ENCODE measurements around the gene ODAD2.
"Not testable (repeated sequence)": the region's sequence is repeated elsewhere in the genome, so short reads cannot be mapped to it uniquely, and the experiment has no call there.

Gene ODAD2

DNA sequence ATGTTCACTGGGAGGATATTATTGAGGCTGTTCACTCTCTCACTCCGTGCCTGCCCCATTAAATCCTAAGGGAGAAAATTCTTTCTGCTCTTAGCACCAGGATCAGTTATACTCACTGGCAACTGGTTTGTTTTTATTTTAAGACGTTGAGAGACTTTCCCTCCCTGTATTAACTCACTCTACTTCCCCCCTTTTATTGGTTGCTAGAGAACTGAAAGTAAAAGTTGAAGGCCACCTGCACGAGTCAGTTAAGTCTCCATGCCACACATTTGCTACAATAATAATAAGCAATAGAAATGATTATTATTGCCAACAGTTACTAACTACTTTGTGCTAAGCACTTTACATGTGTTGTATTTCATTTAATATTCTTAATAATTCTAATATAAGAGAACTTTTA, 40.5 kb downstream of the ODAD2 start:
- not testable (repeated sequence) for DNase-seq

DNA sequence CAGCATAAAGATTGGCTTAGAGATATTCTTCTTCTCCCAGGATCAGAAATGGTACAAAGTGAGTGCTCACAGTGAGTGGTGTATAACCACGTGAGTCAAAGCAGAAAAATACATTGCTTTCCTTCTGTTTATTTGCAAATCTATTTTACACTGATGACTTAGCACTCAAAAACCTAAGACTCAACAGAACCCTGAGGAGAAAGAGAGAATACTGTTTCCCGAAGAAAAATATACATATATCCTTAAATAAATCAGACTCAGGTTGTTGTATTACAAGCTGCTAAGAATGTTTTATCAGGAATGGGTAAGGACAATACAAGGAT, 48.7 kb downstream of the ODAD2 start:
- DNase-seq, result no peak

DNA sequence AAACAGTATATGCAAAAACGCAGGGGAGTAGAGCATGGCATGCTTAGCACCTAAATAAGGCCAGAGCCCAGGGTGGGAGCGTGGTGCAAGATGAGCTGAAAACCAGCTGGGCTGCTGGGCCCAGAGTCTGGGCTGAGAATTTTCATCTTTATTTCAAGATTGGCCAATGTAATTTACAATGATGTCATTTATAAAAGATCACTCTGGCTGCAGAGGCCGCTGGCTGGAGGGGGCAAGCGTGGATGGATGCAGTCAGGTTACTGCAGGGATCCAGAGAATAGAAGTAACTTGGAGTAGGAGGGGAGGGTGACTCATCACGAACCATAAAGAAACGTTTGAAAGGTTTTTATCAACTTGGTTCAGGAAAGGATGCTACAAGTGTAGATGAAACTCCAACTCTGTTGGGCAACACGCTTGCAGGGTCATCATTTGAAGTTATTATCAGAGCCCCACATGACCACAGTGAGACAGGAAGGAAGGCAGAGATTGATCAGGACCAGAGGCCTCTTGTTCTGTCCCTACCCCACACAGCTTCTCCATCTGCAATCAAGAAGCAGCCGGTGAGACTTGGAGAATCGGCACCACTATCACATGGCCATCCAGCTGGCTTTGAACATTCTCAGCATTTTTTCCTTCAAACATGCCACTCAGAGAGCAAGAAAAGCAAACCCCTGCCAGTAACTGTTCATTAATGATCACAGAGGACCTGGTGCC, 49.2 kb downstream of the ODAD2 start:
- DNase-seq, result no peak

DNA sequence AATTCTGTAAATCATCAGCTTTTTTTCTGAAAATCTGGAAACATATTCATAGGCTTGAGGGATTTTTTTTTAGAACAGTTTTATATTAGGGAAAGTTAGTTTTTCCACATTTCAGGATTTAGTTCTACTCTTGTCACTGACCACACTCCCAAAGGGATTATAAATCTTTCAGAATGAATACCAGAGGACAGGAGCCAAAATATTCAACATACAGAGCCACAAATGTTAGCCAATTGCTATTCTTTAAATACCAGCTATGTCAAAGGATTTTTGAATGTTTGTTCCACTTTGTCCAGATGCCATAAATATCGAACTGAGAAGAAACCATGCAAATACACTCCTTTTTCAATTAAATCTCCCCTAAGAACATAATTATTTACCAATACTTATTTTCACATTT, 50.7 kb downstream of the ODAD2 start:
- DNase-seq, result no peak

DNA sequence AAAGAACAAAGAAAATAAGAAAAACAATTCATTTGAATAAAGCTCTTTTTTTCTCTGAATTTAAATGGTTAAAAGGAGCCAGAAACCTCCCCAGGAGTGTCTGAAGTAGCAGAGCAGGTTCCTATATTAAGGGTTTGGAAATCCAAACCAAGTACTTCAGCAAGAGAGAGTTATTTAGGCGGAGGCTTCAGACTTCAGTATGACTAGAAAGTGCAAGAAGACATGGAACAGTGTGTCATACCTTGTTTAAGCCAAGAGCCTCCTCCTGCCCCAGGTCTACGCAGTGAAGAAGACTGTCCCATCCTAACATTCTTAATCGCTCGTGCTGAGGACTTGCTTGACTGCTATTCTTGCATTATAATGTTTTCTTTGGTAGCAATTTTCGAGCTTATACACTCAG, 51.3 kb downstream of the ODAD2 start:
- no peak for DNase-seq

DNA sequence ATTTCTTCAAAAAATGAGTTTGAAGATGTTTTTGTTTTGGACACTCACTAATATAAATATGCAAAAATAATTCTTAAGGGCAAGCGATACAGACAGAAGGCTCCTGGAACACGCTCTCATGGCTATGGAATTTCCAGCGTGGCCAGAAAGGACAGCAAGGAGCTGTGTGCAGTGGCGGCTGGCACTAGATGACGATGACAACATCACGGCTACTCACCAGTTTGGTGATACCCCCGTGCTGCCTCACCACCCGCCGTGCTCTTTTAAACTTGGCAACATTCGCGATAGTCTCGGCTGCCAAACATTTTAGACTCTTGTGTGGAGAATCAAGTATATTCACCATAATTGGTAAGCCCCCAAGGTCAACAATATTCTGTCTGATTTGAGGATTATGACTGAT, 54.9 kb downstream of the ODAD2 start:
- DNase-seq, result no peak

DNA sequence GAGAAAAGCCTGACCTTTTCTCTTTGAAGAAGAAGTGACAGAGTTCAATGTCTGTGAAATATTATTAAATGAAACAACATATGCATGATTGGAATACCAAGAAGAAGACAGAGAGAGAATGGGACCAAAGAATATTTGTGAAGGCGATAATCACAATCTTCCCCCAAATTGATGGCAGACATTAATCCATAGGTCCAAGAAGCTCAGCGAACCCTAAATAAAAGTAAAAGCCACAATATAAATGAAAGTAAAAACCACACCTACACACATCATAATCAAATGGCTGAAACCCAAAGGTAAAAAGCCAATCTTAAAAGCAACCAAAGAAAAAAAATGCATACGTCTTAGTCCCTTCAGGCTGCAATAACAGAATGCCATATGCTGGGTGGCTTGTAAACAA, 84.0 kb downstream of the ODAD2 start:
- DNase-seq, result no peak

DNA sequence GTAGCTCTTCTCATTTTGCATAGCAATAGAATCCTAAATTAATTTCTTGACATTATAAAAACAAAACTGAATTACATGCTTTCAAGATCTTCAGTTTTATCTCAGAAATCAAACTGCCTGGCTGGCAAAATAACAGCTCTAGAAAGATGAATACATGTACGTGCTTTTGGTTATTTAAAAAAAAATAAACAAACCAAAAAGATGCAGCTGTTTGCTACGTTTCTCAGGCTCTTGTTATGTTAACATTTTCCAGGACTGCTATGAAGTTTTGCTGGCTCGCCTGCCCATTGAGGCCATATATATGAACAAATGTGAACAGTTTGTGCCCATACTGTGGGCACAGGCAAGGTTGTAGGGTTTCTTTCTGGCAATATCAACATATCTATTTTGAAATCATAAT, 86.6 kb downstream of the ODAD2 start:
- no peak for DNase-seq

DNA sequence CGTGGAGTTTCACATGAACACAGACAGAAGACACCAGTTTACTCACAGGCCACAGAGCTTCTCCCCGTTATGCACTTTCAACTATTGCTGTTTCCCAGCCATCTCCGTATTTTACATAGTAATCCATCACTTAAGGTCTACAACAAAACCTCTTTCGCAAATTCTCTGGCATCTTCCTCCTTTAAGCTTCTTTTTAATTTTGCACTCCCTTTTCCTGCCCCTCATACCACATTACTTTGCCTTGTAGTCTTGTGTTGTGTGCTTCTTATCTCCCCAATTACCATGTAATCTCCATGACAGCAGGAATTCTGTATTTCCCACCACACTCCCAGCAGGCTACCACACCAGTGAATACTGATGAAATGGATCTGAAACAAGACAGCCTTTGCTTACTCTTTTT, 87.3 kb downstream of the ODAD2 start:
- DNase-seq, result no peak

DNA sequence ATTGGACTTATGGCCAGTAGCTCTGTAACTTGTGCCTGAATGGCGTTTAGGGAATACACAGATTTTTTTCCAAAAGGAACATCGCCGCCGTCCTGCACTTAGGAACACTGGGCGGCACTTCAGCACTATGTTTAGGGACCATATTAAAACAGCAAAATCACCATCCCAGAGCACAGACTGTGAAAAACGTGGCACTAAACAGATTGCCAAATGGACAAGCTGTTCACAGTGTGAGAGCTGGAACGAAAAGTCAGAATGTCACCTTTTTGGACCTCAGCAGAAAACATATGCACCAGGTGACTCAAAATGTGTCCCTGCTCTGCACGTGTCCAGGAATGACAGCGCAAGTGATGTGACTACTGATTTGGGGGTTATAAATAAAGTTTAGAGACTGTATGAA, 87.9 kb downstream of the ODAD2 start:
- no peak for DNase-seq

DNA sequence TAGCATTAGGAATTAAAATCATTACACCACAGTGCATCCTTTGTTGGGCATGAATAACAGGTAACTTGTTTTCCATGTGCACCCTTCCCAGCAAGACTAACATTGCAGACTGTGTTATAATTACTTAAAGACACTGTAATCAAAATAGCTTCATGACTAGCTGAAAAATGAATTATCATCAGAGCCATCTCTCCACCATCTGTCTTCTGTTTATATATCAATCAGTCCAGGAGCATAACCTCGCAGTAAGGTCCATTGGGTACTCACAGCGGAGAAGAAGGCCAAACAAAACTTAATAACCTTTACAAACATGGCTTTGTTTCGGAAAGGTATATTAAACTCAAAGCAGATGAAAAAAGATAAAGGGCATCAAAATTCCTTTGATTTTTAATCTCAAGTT, 90.6 kb downstream of the ODAD2 start:
- DNase-seq, result no peak

DNA sequence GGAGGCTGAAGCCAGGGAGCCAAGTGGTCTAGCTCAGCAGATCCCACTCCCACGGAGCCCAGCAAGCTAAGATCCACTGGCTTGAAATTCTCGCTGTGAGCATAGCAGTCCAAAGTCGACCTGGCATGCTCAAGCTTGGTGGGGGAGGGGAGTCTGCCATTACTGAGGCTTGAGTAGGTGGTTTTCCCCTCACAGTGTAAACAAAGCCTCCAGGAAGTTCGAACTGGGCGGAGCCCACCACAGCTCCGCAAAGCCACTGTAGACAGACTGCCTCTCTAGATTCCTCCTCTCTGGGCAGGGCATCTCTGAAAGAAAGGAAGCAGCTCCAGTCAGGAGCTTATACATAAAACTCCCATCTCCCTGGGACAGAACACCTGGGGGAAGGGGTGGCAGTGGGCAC, 99.4 kb downstream of the ODAD2 start:
- not testable (repeated sequence) for DNase-seq

DNA sequence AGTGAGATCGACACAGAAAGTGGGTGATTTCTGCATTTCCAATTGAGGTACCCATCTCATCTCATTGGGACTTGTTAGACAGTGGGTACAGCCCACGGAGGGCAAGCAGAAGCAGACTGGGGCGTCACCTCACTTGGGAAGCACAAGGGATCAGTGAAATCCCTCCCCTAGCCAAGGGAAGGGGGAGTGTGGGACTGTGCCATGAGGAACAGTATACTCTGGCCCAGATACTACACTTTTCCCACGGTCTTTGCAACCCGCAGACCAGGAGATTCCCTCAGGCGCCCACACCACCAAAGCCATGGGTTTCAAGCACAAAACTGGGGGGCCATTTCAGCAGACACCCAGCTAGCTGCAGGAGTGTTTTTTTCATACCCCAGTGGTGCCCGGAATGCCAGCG, 99.8 kb downstream of the ODAD2 start:
- DNase-seq, result no peak

DNA sequence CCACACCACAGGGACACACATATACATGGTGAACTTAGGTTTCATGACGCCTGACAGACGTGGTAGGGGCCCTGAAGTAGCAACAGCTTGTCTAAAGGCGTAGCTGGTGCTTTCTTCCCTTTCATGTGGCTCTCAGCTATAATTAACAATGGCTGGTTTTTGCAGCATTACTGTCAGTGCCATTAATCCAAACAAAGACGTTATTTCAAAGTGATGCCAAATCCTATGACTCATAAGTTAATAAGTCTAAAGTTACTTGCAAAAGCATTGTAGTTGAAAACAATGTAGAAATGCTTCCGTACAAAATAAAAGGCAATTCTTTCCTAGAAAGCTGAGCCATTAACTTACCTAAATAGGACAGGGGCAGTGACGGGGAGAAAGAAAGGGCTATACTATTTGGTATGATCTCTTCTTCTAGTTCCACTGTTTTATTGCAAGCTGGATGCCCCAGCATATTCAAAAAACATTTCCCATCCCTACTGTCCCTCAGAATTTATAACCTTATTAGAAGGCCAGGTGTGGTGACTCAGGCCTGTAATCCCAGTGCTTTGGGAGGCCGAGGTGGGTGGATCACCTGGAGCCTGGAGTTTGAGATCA, 105.4 kb downstream of the ODAD2 start:
- DNase-seq, result no peak

DNA sequence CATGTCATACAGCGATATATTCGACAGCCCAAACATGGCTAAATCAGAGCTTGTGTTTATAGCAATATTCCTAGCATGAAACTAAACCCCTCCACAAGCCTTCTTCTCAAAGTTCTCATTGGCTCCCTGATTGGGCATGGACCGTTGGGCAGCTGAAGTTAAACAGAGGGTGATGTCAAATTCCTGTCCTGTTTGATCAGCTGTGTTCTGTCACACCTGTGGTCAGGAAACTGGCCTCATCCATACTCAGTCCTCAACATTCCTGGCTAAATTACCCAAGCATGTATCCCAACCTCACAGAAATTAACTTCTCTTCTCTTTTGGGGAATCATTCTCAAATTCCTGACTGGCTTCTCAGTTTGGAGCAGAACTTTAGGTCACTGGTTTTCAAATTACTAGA, 107.9 kb downstream of the ODAD2 start:
- no peak for DNase-seq

DNA sequence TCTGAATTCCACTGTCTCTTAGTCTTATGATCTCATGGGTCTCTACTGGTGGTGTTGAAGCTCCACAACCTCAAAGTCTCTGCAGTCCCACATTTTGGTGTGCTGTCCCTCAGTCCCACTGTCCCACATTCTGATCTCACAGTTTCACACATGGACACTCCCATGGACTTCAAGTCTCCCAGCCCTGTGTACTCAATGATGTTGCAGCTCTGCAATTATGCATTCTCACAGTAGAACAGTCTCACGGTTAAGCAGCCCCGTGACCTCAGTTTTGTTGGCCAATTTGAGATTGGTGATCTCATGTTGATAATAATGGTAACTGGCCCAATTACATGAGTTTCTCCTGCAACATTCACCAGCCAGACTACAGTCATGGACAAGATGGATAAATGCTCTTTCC, 109.4 kb downstream of the ODAD2 start:
- DNase-seq, result no peak

DNA sequence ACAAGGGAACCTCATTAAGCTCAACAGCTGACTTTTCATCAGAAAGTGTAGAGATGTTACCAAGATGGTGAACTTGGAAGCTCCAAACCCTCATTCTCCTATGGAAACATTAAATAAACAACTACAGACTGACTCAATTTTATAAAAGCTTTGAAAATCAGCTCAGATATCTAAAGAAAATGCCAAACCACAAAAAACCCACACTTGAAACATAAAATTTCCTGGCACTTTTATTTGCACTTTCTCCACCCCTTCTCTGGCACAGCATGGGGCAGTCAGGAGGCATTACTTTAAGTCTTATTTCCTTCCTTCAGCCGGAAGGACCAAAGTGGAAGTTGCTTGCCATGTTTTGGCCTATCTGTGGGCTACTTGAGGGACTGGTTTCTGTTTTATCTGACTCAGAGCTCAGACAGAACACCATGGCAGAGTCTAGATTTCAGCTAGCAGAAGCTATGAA, 114.7 kb downstream of the ODAD2 start:
- no peak for DNase-seq

DNA sequence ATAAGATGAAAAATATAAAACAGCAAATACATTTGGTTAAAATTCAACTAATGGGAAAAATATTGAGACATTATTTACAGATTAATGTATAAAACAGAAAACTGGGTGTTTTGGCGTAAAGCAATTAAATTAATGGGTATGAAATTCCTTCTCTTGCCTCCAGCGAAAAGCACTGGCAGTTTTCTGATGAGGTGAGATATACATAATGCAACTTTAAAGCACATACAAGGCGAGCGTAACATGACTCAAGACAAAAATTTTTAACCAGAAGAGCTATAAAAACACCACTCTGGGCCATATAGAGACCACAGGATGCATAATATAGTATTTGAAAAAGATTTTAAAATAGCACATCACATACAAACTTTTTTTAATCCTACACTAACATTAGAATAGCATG, 120.6 kb downstream of the ODAD2 start:
- DNase-seq, result no peak

DNA sequence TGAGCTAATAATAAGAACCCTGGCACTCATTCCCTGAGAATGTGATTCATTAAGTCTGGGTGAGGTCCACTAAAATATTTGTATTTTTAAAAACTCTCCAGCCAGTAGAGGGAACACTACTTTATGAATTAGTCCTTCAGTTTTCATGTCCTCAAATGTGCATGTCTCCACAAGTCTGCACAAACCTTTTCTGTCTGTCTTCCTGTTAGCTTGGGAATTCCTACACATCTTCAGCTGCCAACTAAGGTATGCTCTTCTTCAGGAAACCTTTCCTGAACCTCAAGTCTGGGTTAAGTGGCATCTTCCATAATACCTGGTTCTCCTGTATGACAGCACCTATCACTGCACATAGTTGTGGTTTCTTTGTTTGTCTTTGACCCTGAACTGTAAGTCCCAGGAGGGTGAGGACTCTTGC, 133.7 kb downstream of the ODAD2 start:
- DNase-seq, result no peak

DNA sequence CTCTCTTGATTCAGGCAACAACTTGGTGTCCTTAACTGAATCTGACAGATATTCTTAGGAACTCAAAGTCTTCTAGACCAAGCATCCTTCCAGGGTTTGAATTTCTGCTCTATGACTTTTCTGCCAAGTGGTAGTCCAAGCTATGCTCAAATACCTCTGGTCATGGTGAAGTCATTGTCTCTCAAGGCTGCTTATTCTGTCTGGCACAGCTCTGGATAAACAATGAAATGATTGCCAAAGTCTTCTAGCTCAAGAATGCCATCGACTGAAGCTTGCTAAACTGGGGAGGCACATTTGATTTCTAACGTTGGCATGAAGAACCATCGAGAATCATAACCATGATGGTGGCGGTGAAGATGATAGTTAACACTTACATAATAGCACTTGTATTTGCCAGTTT, 137.1 kb downstream of the ODAD2 start:
- DNase-seq, result no peak

DNA sequence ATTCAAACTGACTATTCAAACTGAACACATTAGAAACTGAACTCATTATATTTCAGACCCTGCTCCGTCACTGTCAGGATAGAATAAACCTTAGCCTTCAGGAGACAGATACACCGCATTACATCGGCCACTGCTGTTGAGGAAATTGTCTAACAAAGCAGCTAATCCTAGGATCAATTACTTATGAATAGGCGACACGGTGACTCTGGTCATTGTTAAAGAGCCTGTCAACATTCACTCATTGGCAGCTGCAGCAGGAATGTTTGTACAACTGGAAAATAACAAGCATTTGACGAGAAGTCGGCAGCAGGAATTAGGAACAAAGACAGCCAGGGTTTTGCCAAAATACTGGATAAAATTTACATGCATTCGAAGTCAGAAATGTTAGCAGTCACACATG, 141.3 kb downstream of the ODAD2 start:
- DNase-seq, result no peak

DNA sequence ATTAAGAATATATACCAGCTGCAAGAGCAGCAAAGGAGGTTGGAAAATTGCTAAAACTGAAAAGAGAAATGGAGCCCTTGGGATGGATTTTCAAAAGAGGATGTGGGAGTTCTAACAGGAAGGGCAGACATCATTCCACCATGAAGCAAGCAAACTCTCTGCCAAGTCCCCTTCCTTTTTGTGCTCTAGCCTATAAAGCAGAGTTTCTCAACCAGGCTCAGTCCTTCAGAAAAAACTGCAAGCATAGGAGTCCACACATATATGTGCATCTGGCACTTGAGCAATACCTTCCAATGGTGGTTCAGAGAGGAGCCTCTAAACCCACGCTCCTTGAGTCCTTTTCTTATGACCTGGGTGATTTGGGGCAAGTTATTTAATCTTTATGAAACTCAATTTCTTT, 154.7 kb downstream of the ODAD2 start:
- DNase-seq, result no peak

DNA sequence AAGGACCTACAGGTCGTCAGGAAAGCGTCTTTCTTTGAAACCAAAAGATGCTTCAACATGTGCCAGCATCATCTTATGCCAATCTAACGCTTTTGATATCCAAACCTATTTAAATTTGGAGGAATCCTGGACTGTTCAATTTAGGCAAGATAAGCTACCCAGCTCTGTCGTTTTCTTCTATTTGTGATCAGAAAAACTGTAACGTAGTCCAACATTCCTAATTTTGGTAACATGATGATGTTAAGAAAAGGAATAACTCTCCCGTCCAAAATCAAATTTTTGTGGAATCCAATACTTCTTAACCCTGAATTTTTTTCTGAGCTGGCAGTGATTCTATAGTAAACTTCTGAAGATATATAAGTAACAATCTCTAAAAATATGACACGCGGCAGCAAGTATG, 160.0 kb downstream of the ODAD2 start:
- no peak for DNase-seq

DNA sequence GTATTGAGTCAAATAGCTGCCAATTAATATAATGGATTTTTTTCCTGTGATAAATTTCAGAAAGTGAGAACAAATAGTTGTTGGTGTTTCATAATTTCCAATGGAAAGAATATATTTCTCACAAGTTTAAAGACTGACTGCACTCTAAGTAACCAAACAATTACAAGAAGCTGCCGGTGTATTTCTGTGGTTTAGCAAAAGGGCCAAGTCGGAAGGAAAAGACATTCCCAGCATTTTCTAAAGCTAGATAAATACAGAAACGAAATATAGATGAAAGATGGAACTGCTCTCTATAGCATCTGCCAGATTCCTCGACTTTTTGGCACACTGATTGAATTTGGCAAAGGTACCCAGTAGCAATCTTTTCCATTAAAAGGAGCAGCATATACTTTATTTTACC, 160.5 kb downstream of the ODAD2 start:
- DNase-seq, result no peak

DNA sequence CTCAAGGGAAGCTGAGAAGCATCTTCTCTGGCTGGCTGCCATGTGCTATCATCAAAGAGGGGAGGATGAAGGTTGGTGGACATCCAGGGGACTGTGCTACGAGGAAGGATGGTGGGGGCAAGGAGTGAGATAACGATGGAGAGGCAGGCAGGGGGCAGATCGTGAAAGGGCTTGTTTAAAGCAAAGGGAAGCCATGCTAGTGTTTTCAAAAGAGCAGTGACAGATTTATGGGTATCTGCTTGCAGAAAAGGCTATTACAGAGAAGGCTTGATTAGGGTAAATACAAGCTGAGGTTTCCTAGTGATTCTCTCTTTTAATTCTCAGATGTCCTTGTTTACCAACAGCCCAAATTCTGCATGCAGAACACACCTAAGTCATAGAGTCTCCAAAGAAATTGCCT, 164.4 kb downstream of the ODAD2 start:
- no peak for DNase-seq
